GM12878 (cell line): Measurements from ENCODE around the gene MYO16. TPM values are rescaled to one million over a fixed set of nuclear protein-coding genes. Genes with fewer than 3 reads are reported as not detected.

ENCODE experiments used
- ATAC-seq: fragments of 200-7000 bp; cut with Tn5 transposase; 3 replicates; pipeline ENCODE4 v1.9.1; 2020; ENCODE audit warnings: mild to moderate bottlenecking, moderate library complexity
- BruUV-seq: library from RNA; stranded (reverse); fragments of 400-500 nt; replicated peaks from 2 replicates; lab custom pipeline; 2021; lab: Mats Ljungman, UMichigan
- CTCF ChIA-PET: fragments of 300-600 bp; sonication (Branson Sonifier 250); formaldehyde crosslinking; extraction: SDS; loops from one replicate; lab custom pipeline; 2021; ENCODE audit warnings: inconsistent platforms; lab: Yijun Ruan, JAX
- POLR2A ChIA-PET: fragments of 350-600 bp; formaldehyde crosslinking; extraction: SDS; loops from one replicate; lab custom pipeline; 2021; ENCODE audit warnings: inconsistent platforms; lab: Charles Lee
- RAD21 ChIA-PET: fragments of 300-600 bp; sonication (Branson Sonifier 250); formaldehyde crosslinking; loops from one replicate; lab custom pipeline; 2023; ENCODE audit warnings: antibody characterized with exemption; ENCODE audit not compliant: unreplicated experiment; lab: Charles Lee
- SMC1A ChIA-PET: fragments of 300-600 bp; sonication (Branson Sonifier 250); formaldehyde crosslinking; loops from one replicate; lab custom pipeline; 2023; ENCODE audit not compliant: unreplicated experiment, uncharacterized antibody; lab: Charles Lee
- DNase-seq: peaks from one replicate; pipeline ENCODE4 v3.0.0-alpha.2; 2011; ENCODE audit warnings: low read depth, low spot score
- FAIRE-seq: peaks from 3 replicates; lab custom pipeline; 2011; peaks lifted over from hg19 to GRCh38; lab: Jason Lieb, UNC
- H2AFZ ChIP-seq: 2 replicates; pipeline ENCODE4 v1.6.0; 2011; ENCODE audit warnings: low read depth, low read length, control low read depth; ENCODE audit not compliant: control insufficient read depth
- H3K27ac ChIP-seq: 2 replicates; pipeline ENCODE4 v1.5.1; 2011; ENCODE audit warnings: control low read depth; ENCODE audit not compliant: control insufficient read depth, insufficient read depth
- H3K27me3 ChIP-seq, 2 experiments: replicated peaks in 1 of 2; 2 replicates each; pipeline versions ENCODE4 v1.6.0 to v1.6.1; 2011; ENCODE audit warnings: low read length in 1 of 2; ENCODE audit not compliant: control insufficient read depth in 2 of 2, insufficient read depth in 2 of 2
- H3K36me3 ChIP-seq, 2 experiments: 2 replicates each; pipeline ENCODE4 v1.5.1; 2011; ENCODE audit warnings: low read length in 1 of 2; ENCODE audit not compliant: control insufficient read depth in 2 of 2, insufficient read depth in 2 of 2
- H3K4me1 ChIP-seq: 2 replicates; pipeline ENCODE4 v1.6.1; 2011; ENCODE audit warnings: mild to moderate bottlenecking, low read length, moderate library complexity, mixed read lengths; ENCODE audit not compliant: control insufficient read depth, insufficient read depth
- H3K4me2 ChIP-seq: 2 replicates; pipeline ENCODE4 v1.6.0; 2011; ENCODE audit warnings: control low read depth; ENCODE audit not compliant: control insufficient read depth, insufficient read depth
- H3K4me3 ChIP-seq: fragments of 200-600 bp; sonication (generic); 2 replicates; pipeline ENCODE4 v1.5.1; 2016
- H3K79me2 ChIP-seq: 2 replicates; pipeline ENCODE4 v1.6.0; 2011; ENCODE audit warnings: low read length; ENCODE audit not compliant: control insufficient read depth, insufficient read depth
- H3K9ac ChIP-seq: 2 replicates; pipeline ENCODE4 v1.8.0; 2011; ENCODE audit warnings: low read length, control low read depth, mixed read lengths; ENCODE audit not compliant: control insufficient read depth, insufficient read depth
- H3K9me3 ChIP-seq: replicated peaks from 3 replicates; pipeline ENCODE4 v1.5.1; 2011; ENCODE audit warnings: mild to moderate bottlenecking, low read length; ENCODE audit not compliant: control insufficient read depth, insufficient read depth
- H4K20me1 ChIP-seq: 2 replicates; pipeline ENCODE4 v1.6.0; 2011; ENCODE audit not compliant: control insufficient read depth, insufficient read depth
- CHD4 ChIP-seq: fragments of 200-600 bp; sonication (generic); IDR thresholded peaks from 2 replicates; pipeline ENCODE4 v1.6.1; 2016; ENCODE audit warnings: mild to moderate bottlenecking
- IKZF2 ChIP-seq, 2 experiments: fragments of 450-650 bp; IDR thresholded peaks; 2 replicates each; pipeline ENCODE4 v1.6.1; 2017; ENCODE audit warnings: mild to moderate bottlenecking in 2 of 2, moderate library complexity in 2 of 2
- KAT2A ChIP-seq: conservative IDR thresholded peaks from 2 replicates; pipeline ENCODE4 v1.6.1; 2011; ENCODE audit warnings: low read depth, low read length; ENCODE audit not compliant: control insufficient read depth
- SKIL ChIP-seq: fragments of 450-650 bp; IDR thresholded peaks from 2 replicates; pipeline ENCODE4 v1.6.1; 2017; ENCODE audit warnings: mild to moderate bottlenecking, low read depth, inconsistent platforms; ENCODE audit not compliant: poor library complexity, severe bottlenecking
- SMC3 ChIP-seq: IDR thresholded peaks from 2 replicates; pipeline ENCODE4 v1.6.1; 2011; ENCODE audit warnings: low read length, improper control_type of control experiment, borderline replicate concordance
- USF1 ChIP-seq: IDR thresholded peaks from 2 replicates; pipeline ENCODE4 v1.6.1; 2011; ENCODE audit warnings: borderline replicate concordance, low read depth, mild to moderate bottlenecking, moderate library complexity, mixed read lengths, low read length; ENCODE audit not compliant: insufficient read depth; ENCODE audit errors: extremely low read length
- WRNIP1 ChIP-seq: IDR thresholded peaks from 2 replicates; pipeline ENCODE4 v1.6.1; 2011; ENCODE audit warnings: low read depth, low read length, improper control_type of control experiment, borderline replicate concordance
- WGBS: methylation state at CpG from one replicate; pipeline ENCODE4 v1.1.6; 2016; ENCODE audit warnings: low lambda C conversion rate; ENCODE audit not compliant: insufficient replicate concordance, insufficient coverage; ENCODE audit errors: missing lambda C conversion rate; 5-methylcytosine and 5-hydroxymethylcytosine counted together
- in situ Hi-C: fragments of 300-500 bp; cut with MboI; formaldehyde crosslinking; loops from 9 replicates; pipeline ENCODE4 v1.14.3; 2018; ENCODE audit warnings: mixed read lengths
- intact Hi-C: fragments of 100-400 bp; cut with micrococcal nuclease; formaldehyde crosslinking; loops from one replicate; pipeline ENCODE4 v1.14.2; 2022; ENCODE audit not compliant: unreplicated experiment
- polyA plus RNA-seq, 11 experiments: library from polyadenylated mRNA; depleted of rRNA in 4 of 11; unstranded in 6 of 11; stranded (reverse) in 5 of 11; fragments of >200 nt; fragmentation: Nextera tagmentation in 4 of 11; fragmentation: Illumina TruSeq in 1 of 11; extraction: Ambion mirVana in 4 of 11; extraction: Trizol in 1 of 11; gene quantifications; 1 replicate in 1 of 11; 2 replicates in 10 of 11; pipeline versions ENCODE4 v1.2.1 to v1.2.3, GENCODE V29; 2011 to 2016; ENCODE audit warnings: inconsistent platforms in 2 of 11, missing spikeins in 2 of 11, low read depth in 1 of 11
- total RNA-seq, 4 experiments: library from RNA; depleted of rRNA in 3 of 4; stranded (reverse); fragments of >200 nt in 3 of 4; fragmentation: Illumina TruSeq in 1 of 4; extraction: Trizol in 1 of 4; gene quantifications; 2 replicates each; pipeline versions ENCODE4 v1.2.1 to v1.2.3, GENCODE V29; 2013 to 2021

The MYO16 gene
- total and polyA plus RNA-seq, 10 of the 15 experiments (the other 5 are each of a cell fraction or from before 2014, with no cell fraction given) = under 0.01 to 1.7 (median 0.05) TPM; not detected in 4

GRCh38 chr13:108588516-108588915 lies 40.9 kb upstream of the MYO16 start:
- Histone ChIP-seq H3K9me3 (no peaks in the 10 kb centered on the region; the same call in 2 of the 3 replicates), H4K20me1 (no peaks in the 10 kb centered on the region), H3K4me1 (no peaks in the 10 kb centered on the region), H3K4me2 (no peak overlapping the region), H3K9ac (no peak overlapping the region), H3K27ac (no peak overlapping the region), H3K36me3 (no peaks in the 10 kb centered on the region), H3K79me2 (no peaks in the 10 kb centered on the region), H3K4me3 (no peak overlapping the region), H3K27me3 (no peaks in the 10 kb centered on the region), H2AFZ (no peak overlapping the region)
- TF ChIP-seq CHD4 (no peak), SMC3 (no peak), KAT2A (no peak), IKZF2 (IDR thresholded peaks at IDR 0.05) (no peak), USF1 (no peak), WRNIP1 (no peak), SKIL (no peak)
- 0% methylated on average over 3 of the region's 3 CpGs for WGBS
- FAIRE-seq (no peak), DNase-seq (no peak), ATAC-seq (no peak)
- POLR2A ChIA-PET = no interaction called here
- SMC1A ChIA-PET = no interaction called here
- CTCF ChIA-PET = no interaction called here
- no TSS peak for BruUV-seq
- RAD21 ChIA-PET = no interaction called here
- in situ Hi-C loops = no loop called here
- intact Hi-C loops = no loop called here
